K562 (cell line): ENCODE data around the gene CFD. TPM values are rescaled to one million over a fixed set of nuclear protein-coding genes. Genes with fewer than 3 reads are reported as not detected.

Experiments used
- CUX1 ChIP-seq: fragments of 200-800 bp; sonication (Bioruptor generic); IDR thresholded peaks from 2 replicates; pipeline ENCODE4 v1.6.1; 2016; ENCODE audit warnings: missing genetic modification characterization, missing compliant biosample characterization
- DPF2 ChIP-seq: fragments of 450-650 bp; IDR thresholded peaks from 2 replicates; pipeline ENCODE4 v1.6.1; 2016
- GTF2A2 ChIP-seq: IDR thresholded peaks from 2 replicates; pipeline ENCODE4 v1.6.1; 2016; ENCODE audit warnings: mild to moderate bottlenecking, missing genetic modification characterization, missing compliant biosample characterization
- GTF2F1 ChIP-seq: IDR thresholded peaks from 2 replicates; pipeline ENCODE4 v1.6.1; 2011; ENCODE audit warnings: low read depth, low read length, improper control_type of control experiment
- PRDM10 ChIP-seq: fragments of 450-650 bp; IDR thresholded peaks from 2 replicates; pipeline ENCODE4 v1.6.1; 2018; ENCODE audit not compliant: partially characterized antibody
- RBFOX2 ChIP-seq: fragments of 200-400 bp; formaldehyde crosslinking; IDR thresholded peaks from 2 replicates; pipeline ENCODE4 v1.6.1; 2017; ENCODE audit warnings: low read depth, mild to moderate bottlenecking, low read length, moderate library complexity
- SFPQ ChIP-seq: fragments of 200-400 bp; formaldehyde crosslinking; IDR thresholded peaks from 2 replicates; pipeline ENCODE4 v1.6.1; 2017; ENCODE audit warnings: mild to moderate bottlenecking, low read depth, low read length, moderate library complexity
- STAT6 ChIP-seq: sonication (generic); formaldehyde crosslinking; IDR thresholded peaks from 2 replicates; pipeline ENCODE4 v1.8.1; 2023; ENCODE audit warnings: mild to moderate bottlenecking, missing genetic modification reagents
- TAL1 ChIP-seq: fragments of 450-650 bp; IDR thresholded peaks from 2 replicates; pipeline ENCODE4 v1.6.1; 2016; ENCODE audit warnings: mild to moderate bottlenecking
- WHSC1 ChIP-seq: IDR thresholded peaks from one replicate; pipeline ENCODE4 v1.6.1; 2012; ENCODE audit warnings: low read length, control low read depth, inconsistent platforms
- ZBTB17 ChIP-seq: fragments of 450-650 bp; formaldehyde crosslinking; IDR thresholded peaks from 2 replicates; pipeline ENCODE4 v1.4.0; 2020; ENCODE audit warnings: mild to moderate bottlenecking
- ZC3H11A ChIP-seq: IDR thresholded peaks from 2 replicates; pipeline ENCODE4 v1.6.1; 2012; ENCODE audit warnings: low read depth, low read length, improper control_type of control experiment
- ZFP30 ChIP-seq: fragments of 250-450 bp; sonication (Bioruptor Pico); IDR thresholded peaks from 2 replicates; pipeline ENCODE4 v1.8.0; 2022; ENCODE audit warnings: moderate library complexity, mild to moderate bottlenecking, inconsistent platforms, borderline replicate concordance
- ZNF707 ChIP-seq: fragments of 250-450 bp; sonication (Bioruptor Pico); conservative IDR thresholded peaks from 2 replicates; pipeline ENCODE4 v1.8.0; 2022; ENCODE audit warnings: inconsistent platforms, mild to moderate bottlenecking, moderate library complexity
- ZNF830 ChIP-seq: fragments of 250-450 bp; sonication (Bioruptor Pico); IDR thresholded peaks from 2 replicates; pipeline ENCODE4 v1.5.0; 2021; ENCODE audit warnings: mild to moderate bottlenecking
- polyA plus RNA-seq, 8 experiments: library from polyadenylated mRNA; depleted of rRNA in 4 of 8; stranded (reverse) in 5 of 8; unstranded in 3 of 8; fragments of >200 nt; fragmentation: Nextera tagmentation in 2 of 8; fragmentation: Illumina TruSeq in 1 of 8; extraction: Ambion mirVana in 2 of 8; extraction: Trizol in 1 of 8; gene quantifications; 2 replicates each; pipeline versions ENCODE4 v1.2.1 to v1.2.3, GENCODE V29; 2011 to 2014; ENCODE audit warnings: inconsistent platforms in 1 of 8, missing spikeins in 1 of 8
- total RNA-seq, 7 experiments: library from RNA; depleted of rRNA in 6 of 7; stranded (reverse); fragments of >200 nt in 6 of 7; fragmentation: Illumina TruSeq in 2 of 7; extraction: Trizol in 2 of 7; gene quantifications; 2 replicates each; pipeline versions ENCODE4 v1.2.1 to v1.2.3, GENCODE V29; 2011 to 2021; ENCODE audit warnings: low replicate concordance in 1 of 7

Gene CFD
- total and polyA plus RNA-seq, 9 of the 15 experiments (the other 6 are each of a cell fraction or from before 2014, with no cell fraction given): 0.52 to 59.4 (median 7.6) TPM

GRCh38 chr19:903266-903797 is 43.9 kb downstream of the CFD start (continued):
- TF ChIP-seq GTF2A2: no peak
- TF ChIP-seq ZC3H11A: no peak
- no peak for TF ChIP-seq ZFP30 (CRISPR knock-in tag)
- peak; percentile 72 for TF ChIP-seq PRDM10
- no peak for TF ChIP-seq WHSC1
- TF ChIP-seq ZBTB17 (CRISPR knock-in tag): no peak
- TF ChIP-seq SFPQ: no peak
- peak; percentile 53; the same call in 1 of the 2 replicates for TF ChIP-seq RBFOX2
- no peak for TF ChIP-seq ZNF707
- TF ChIP-seq TAL1: no peak
- no peak for TF ChIP-seq CUX1 (CRISPR knock-in tag)
- no peak for TF ChIP-seq STAT6 (CRISPR knock-in tag)
- TF ChIP-seq GTF2F1: no peak
- no peak for TF ChIP-seq ZNF830 (CRISPR knock-in tag)
- no peak for TF ChIP-seq DPF2
